HepG2 (cell line): ENCODE results near the gene TEAD3. TPM values are rescaled to one million over a fixed set of nuclear protein-coding genes. Genes with fewer than 3 reads are reported as not detected.
A peak's percentile ranks its signal among the peaks of the same experiment; 100 is the strongest.

ENCODE experiments used
- AFF4 ChIP-seq: sonication (generic); formaldehyde crosslinking; IDR thresholded peaks from 2 replicates; pipeline ENCODE4 v1.4.0; 2020; ENCODE audit warnings: missing genetic modification reagents
- AGO1 ChIP-seq: fragments of 200-400 bp; formaldehyde crosslinking; IDR thresholded peaks from 2 replicates; pipeline ENCODE4 v1.6.1; 2017; ENCODE audit warnings: mild to moderate bottlenecking, low read depth, low read length, moderate library complexity; ENCODE audit not compliant: poor library complexity, severe bottlenecking
- CBFB ChIP-seq: sonication (generic); formaldehyde crosslinking; IDR thresholded peaks from 2 replicates; pipeline ENCODE4 v1.4.0; 2020; ENCODE audit warnings: missing genetic modification reagents
- ELF1 ChIP-seq: sonication (generic); formaldehyde crosslinking; IDR thresholded peaks from 2 replicates; pipeline ENCODE4 v1.4.0; 2020; ENCODE audit warnings: missing genetic modification reagents
- NR2F1 ChIP-seq, 2 experiments: fragments of 450-650 bp in 1 of 2; formaldehyde crosslinking in 1 of 2; IDR thresholded peaks; 2 replicates each; pipeline versions ENCODE4 v1.5.0 to v1.6.1; 2016 to 2020; ENCODE audit warnings: mild to moderate bottlenecking in 1 of 2, missing compliant biosample characterization in 1 of 2, missing genetic modification reagents in 1 of 2, moderate library complexity in 1 of 2
- RBFOX2 ChIP-seq: fragments of 200-400 bp; formaldehyde crosslinking; IDR thresholded peaks from 2 replicates; pipeline ENCODE4 v1.6.1; 2017; ENCODE audit warnings: low read depth, mild to moderate bottlenecking, low read length
- SATB2 ChIP-seq: sonication (generic); formaldehyde crosslinking; IDR thresholded peaks from 2 replicates; pipeline ENCODE4 v1.5.0; 2020; ENCODE audit warnings: missing genetic modification reagents
- SMYD3 ChIP-seq: sonication (generic); formaldehyde crosslinking; IDR thresholded peaks from 2 replicates; pipeline ENCODE4 v1.8.1; 2023; ENCODE audit warnings: mild to moderate bottlenecking, missing genetic modification reagents
- SNAPC4 ChIP-seq: sonication (generic); formaldehyde crosslinking; IDR thresholded peaks from 2 replicates; pipeline ENCODE4 v1.4.0; 2020; ENCODE audit warnings: mild to moderate bottlenecking, missing genetic modification reagents
- STAT5B ChIP-seq: sonication (generic); formaldehyde crosslinking; IDR thresholded peaks from 2 replicates; pipeline ENCODE4 v1.4.0; 2020; ENCODE audit warnings: missing genetic modification reagents
- ZNF34 ChIP-seq: sonication (generic); formaldehyde crosslinking; IDR thresholded peaks from 2 replicates; pipeline ENCODE4 v1.4.0; 2020; ENCODE audit warnings: mild to moderate bottlenecking, missing genetic modification reagents, borderline replicate concordance
- ZNF446 ChIP-seq: sonication (generic); formaldehyde crosslinking; IDR thresholded peaks from 2 replicates; pipeline ENCODE4 v1.5.0; 2020; ENCODE audit warnings: mild to moderate bottlenecking, missing genetic modification reagents
- ZNF460 ChIP-seq: sonication (generic); formaldehyde crosslinking; IDR thresholded peaks from 2 replicates; pipeline ENCODE4 v1.5.1; 2020; ENCODE audit warnings: missing genetic modification reagents, mild to moderate bottlenecking, borderline replicate concordance
- ZNF703 ChIP-seq: sonication (generic); formaldehyde crosslinking; IDR thresholded peaks from 2 replicates; pipeline ENCODE4 v1.5.1; 2020; ENCODE audit warnings: missing genetic modification reagents, mild to moderate bottlenecking, moderate library complexity, borderline replicate concordance
- ZSCAN21 ChIP-seq: sonication (generic); formaldehyde crosslinking; IDR thresholded peaks from 2 replicates; pipeline ENCODE4 v1.8.0; 2022; ENCODE audit warnings: mild to moderate bottlenecking, missing genetic modification reagents, moderate library complexity, borderline replicate concordance
- ZSCAN22 ChIP-seq: sonication (generic); formaldehyde crosslinking; IDR thresholded peaks from 2 replicates; pipeline ENCODE4 v1.4.0; 2020; ENCODE audit warnings: mild to moderate bottlenecking, missing genetic modification reagents
- polyA plus RNA-seq, 8 experiments: library from polyadenylated mRNA; depleted of rRNA in 3 of 8; stranded (reverse) in 7 of 8; unstranded in 1 of 8; fragments of >200 nt; fragmentation: Illumina TruSeq in 4 of 8; extraction: Trizol in 4 of 8; gene quantifications; 2 replicates each; pipeline versions ENCODE4 v1.2.1 to v1.2.3, GENCODE V29; 2011 to 2016; ENCODE audit warnings: low read depth in 4 of 8, missing spikeins in 1 of 8, mixed read lengths in 1 of 8; ENCODE audit not compliant: insufficient read depth in 1 of 8
- total RNA-seq, 5 experiments: library from RNA; depleted of rRNA; stranded (reverse); fragments of >200 nt; fragmentation: Illumina TruSeq; extraction: Trizol; gene quantifications; 2 replicates each; pipeline ENCODE4 v1.2.3, GENCODE V29; 2016; ENCODE audit warnings: low read depth in 1 of 5
- TF ChIP-seq, protein P1 (sequence below): sonication (generic); formaldehyde crosslinking; conservative IDR thresholded peaks from 2 replicates; pipeline ENCODE4 v1.4.0; 2020; ENCODE audit warnings: missing genetic modification reagents
- TF ChIP-seq, protein P2 (sequence below): sonication (generic); formaldehyde crosslinking; IDR thresholded peaks from 2 replicates; pipeline ENCODE4 v1.5.0; 2020; ENCODE audit warnings: missing genetic modification reagents, mild to moderate bottlenecking, borderline replicate concordance

TEAD3 gene
- total and polyA plus RNA-seq, 2 of the 13 experiments (the other 11 are each of a cell fraction or from before 2014, with no cell fraction given): 15.1 to 16.5 TPM

- no peak for TF ChIP-seq STAT5B
- TF ChIP-seq ZSCAN22 (CRISPR knock-in tag): no peak
- no peak for TF ChIP-seq SMYD3 (CRISPR knock-in tag)
- no peak for TF ChIP-seq ZSCAN21
- no peak for TF ChIP-seq SATB2 (CRISPR knock-in tag)
- no peak for TF ChIP-seq ZNF34 (CRISPR knock-in tag)
- TF ChIP-seq, protein P1, sequence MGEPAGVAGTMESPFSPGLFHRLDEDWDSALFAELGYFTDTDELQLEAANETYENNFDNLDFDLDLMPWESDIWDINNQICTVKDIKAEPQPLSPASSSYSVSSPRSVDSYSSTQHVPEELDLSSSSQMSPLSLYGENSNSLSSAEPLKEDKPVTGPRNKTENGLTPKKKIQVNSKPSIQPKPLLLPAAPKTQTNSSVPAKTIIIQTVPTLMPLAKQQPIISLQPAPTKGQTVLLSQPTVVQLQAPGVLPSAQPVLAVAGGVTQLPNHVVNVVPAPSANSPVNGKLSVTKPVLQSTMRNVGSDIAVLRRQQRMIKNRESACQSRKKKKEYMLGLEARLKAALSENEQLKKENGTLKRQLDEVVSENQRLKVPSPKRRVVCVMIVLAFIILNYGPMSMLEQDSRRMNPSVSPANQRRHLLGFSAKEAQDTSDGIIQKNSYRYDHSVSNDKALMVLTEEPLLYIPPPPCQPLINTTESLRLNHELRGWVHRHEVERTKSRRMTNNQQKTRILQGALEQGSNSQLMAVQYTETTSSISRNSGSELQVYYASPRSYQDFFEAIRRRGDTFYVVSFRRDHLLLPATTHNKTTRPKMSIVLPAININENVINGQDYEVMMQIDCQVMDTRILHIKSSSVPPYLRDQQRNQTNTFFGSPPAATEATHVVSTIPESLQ (CRISPR knock-in tag): no peak
- TF ChIP-seq RBFOX2: peak; percentile 29; the same call in 1 of the 2 replicates
- TF ChIP-seq SNAPC4 (CRISPR knock-in tag): no peak
- no peak for TF ChIP-seq ZNF460
- no peak for TF ChIP-seq CBFB (CRISPR knock-in tag)
- TF ChIP-seq NR2F1 (CRISPR knock-in tag; IDR thresholded peaks at IDR 0.05): no peak
- no peak for TF ChIP-seq ZNF703
- TF ChIP-seq AGO1: peak; percentile 86
- TF ChIP-seq ELF1 (CRISPR knock-in tag): no peak
- no peak for TF ChIP-seq AFF4 (CRISPR knock-in tag)
- no peak for TF ChIP-seq ZNF446 (CRISPR knock-in tag)
- TF ChIP-seq, protein P2, sequence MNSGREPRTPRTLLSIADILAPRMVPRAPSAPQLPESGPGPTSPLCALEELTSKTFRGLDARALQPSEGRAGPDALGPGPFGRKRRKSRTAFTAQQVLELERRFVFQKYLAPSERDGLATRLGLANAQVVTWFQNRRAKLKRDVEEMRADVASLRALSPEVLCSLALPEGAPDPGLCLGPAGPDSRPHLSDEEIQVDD (CRISPR knock-in tag): no peak
These were observed 22.5 kb downstream of the TEAD3 start (continued) for GRCh38 chr6:35474131-35474941.
